GM12892 (cell line): ENCODE data around the gene ELN.

Experiments used
- DNase-seq: peaks from one replicate; pipeline ENCODE4 v3.0.0; 2011; ENCODE audit not compliant: insufficient read length
- FAIRE-seq: peaks from 2 replicates; lab custom pipeline; 2011; peaks lifted over from hg19 to GRCh38; lab: Jason Lieb, UNC
- POLR2A ChIP-seq: IDR thresholded peaks from 2 replicates; pipeline ENCODE4 v1.6.1; 2011; ENCODE audit warnings: low read depth, low read length, control low read depth
- POLR2AphosphoS5 ChIP-seq: IDR thresholded peaks from 2 replicates; pipeline ENCODE4 v1.6.1; 2011; ENCODE audit warnings: low read depth, low read length, control low read depth
- TAF1 ChIP-seq: IDR thresholded peaks from 2 replicates; pipeline ENCODE4 v1.6.1; 2011; ENCODE audit warnings: low read depth, mild to moderate bottlenecking, control low read depth, low read length, borderline replicate concordance

The ELN gene

GRCh38 chr7:74051193-74051592 is 23.2 kb downstream of the ELN start:
- DNase-seq = no peak
- TF ChIP-seq POLR2AphosphoS5 (no peak), TAF1 (no peak), POLR2A (no peak)
- no peak for FAIRE-seq

DNA sequence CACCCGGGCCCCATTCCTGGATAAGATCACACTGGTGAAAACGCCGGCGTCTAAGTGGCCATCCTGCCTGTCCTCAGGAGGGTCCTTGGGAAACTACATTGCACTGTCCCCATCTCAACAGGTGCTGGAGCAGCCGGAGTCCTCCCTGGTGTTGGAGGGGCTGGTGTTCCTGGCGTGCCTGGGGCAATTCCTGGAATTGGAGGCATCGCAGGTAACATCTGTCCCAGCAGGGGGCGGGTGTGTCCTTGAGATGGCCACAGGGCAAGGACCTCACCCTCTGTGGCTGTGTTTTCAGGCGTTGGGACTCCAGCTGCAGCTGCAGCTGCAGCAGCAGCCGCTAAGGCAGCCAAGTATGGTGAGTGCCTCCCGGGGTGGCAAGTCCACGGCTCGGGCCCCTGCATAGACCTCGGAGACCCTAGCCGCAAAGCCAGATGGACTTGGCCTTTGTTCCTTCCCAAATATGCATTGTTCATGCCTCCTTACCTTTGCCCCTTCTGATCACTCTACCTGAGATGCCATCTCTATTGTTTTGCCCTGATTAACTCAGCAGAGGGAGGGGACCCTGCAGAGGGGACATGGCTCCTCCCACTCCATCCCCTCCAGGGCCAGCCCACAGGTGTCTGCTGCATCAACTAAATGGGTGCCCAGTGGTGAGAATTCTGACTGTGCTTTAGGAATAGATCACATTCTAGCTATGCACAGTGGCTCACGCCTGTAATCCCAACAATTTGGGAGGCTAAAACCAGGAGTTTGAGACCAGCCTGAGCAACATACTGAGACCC is 23.8 kb downstream of the ELN start:
- peak; percentile 9 for FAIRE-seq
- TF ChIP-seq TAF1 (no peak), POLR2AphosphoS5 (no peak), POLR2A (no peak)
- DNase-seq = no peak

GRCh38 chr7:74052628-74053027 is 24.7 kb downstream of the ELN start:
- no peak for DNase-seq
- FAIRE-seq = no peak
- no peak for TF ChIP-seq POLR2A
- no peak for TF ChIP-seq POLR2AphosphoS5
- TF ChIP-seq TAF1 = no peak

- FAIRE-seq (no peak), DNase-seq (no peak)
- TF ChIP-seq POLR2A (no peak), POLR2AphosphoS5 (no peak), TAF1 (no peak)
These were observed 25.7 kb downstream of the ELN start for GRCh38 chr7:74053589-74054186.

DNA sequence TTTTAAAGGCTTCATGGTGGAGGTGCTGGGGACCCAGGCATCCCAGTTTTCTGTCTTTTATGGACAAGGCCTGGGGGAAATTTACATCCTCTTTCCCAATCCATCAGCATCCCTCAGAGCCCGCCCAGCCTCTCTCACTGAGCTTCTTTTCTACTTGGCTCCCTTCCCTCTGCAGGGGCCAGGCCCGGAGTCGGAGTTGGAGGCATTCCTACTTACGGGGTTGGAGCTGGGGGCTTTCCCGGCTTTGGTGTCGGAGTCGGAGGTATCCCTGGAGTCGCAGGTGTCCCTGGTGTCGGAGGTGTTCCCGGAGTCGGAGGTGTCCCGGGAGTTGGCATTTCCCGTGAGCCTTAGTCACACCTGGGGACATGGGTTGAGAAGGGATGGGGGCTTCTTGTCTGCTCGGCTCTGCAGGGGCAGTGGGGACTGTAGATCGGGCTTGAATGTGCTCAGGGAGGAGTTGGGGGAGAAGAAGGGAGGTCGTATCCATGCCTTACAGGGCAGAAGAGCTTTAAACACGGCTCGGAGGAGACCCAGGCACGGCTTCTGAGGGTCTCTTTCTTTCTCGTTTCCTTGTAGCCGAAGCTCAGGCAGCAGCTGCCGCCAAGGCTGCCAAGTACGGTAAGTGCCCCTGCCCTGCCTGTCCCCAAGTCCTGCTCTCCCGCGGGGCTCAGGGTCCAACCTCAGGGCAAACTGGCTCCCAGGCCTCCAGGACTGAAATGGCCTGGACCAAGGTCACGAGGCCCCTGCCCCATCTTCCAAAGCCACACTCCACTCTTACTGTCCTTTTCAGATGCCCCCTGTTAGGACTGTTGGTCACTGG is 28.3 kb downstream of the ELN start:
- FAIRE-seq = no peak
- TF ChIP-seq TAF1 (no peak), POLR2AphosphoS5 (no peak), POLR2A (no peak)

GRCh38 chr7:74057216-74057925 is 29.4 kb downstream of the ELN start:
- TF ChIP-seq TAF1 (no peak), POLR2A (no peak)
- no peak for FAIRE-seq
- DNase-seq = no peak

More for the DNA sequence above, 28.3 kb downstream of the ELN start:
- no peak for DNase-seq

DNA sequence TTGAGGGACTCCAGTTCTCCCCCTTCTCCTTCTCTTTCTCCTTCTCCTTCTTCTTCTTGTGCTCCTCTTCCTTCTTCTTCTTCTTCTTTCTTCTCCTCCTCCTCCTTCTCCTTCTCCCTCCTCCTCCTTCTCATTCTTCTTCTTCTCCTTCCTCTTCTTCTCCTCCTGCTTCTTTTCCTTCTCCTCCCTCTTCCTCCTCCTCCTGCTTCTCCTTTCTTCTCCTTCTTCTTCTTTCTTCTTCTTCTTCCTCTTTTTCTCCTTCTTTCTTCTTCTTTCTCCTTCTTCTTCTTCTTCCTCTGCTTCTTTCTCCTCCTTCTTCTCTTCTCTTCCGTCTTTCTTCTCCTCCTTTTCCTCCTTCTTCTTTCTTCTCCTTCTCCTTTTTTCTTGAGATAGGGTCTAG is 30.0 kb downstream of the ELN start:
- DNase-seq (no peak), FAIRE-seq (no peak)

DNA sequence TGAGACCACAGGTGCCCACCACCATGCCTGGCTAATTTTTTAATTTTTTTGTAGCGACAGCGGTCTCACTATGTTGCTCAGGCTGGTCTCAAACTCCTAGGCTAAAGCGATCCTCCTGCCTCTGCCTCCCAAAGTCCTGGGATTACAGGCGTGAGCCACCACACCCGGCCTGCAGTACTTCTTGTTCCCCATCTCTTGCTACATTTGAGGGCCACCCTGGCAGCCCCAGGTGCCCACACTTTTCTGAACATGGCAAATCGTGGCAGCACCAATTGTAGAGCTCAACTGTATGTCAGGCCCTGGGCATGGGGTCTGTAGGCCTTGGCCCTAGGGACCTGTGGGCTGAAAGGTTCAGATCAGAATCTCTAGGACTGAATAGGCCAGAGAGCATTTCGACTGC is 30.5 kb downstream of the ELN start:
- FAIRE-seq = no peak
- DNase-seq = no peak
- TF ChIP-seq POLR2AphosphoS5 = no peak

More for the DNA sequence above, 30.0 kb downstream of the ELN start:
- no peak for TF ChIP-seq POLR2A
- no peak for TF ChIP-seq POLR2AphosphoS5
- TF ChIP-seq TAF1 = no peak

GRCh38 chr7:74059037-74059436 is 31.1 kb downstream of the ELN start:
- TF ChIP-seq POLR2A (no peak), TAF1 (no peak), POLR2AphosphoS5 (no peak)
- DNase-seq (no peak), FAIRE-seq (no peak)

DNA sequence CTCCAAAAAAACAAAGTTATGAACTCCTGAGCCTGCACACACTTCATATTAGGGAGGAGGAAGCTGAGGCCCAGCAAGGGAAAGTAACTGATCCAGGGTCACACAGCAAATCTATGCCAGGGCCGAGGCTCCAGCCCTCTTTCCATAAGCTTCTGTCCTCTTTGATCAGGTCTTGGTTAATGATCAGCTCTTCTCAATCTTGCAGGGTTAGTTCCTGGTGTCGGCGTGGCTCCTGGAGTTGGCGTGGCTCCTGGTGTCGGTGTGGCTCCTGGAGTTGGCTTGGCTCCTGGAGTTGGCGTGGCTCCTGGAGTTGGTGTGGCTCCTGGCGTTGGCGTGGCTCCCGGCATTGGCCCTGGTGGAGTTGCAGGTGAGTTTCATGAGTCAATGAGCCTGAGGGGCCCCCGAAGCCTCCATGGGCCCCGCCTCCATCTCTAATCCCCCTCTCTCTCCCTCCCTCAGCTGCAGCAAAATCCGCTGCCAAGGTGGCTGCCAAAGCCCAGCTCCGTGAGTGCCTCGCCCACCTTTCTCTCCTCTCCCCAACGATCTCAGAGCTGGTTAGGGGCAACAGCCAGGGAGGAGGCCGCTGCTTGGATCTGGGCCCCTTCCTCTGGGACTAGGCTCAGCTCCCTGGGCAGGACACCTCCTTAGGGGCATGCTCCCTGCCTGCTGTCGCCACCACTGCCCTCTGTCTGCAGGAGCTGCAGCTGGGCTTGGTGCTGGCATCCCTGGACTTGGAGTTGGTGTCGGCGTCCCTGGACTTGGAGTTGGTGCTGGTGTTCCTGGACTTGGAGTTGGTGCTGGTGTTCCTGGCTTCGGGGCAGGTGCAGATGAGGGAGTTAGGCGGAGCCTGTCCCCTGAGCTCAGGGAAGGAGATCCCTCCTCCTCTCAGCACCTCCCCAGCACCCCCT is 32.0 kb downstream of the ELN start:
- FAIRE-seq = no peak

More for the DNA sequence above, 32.0 kb downstream of the ELN start:
- TF ChIP-seq POLR2A = no peak
- no peak for DNase-seq
